Ovary (tissue), 9 donors: Measurements from ENCODE around the gene PAF1. TPM values are rescaled to one million over a fixed set of nuclear protein-coding genes. Genes with fewer than 3 reads are reported as not detected.
A peak's percentile ranks its signal among the peaks of the same experiment; 100 is the strongest.

ENCODE experiments used
- DNase-seq, 5 donors: peaks; one replicate each; pipeline ENCODE4 v3.0.0-alpha.2; 2019 to 2020
- H3K27ac ChIP-seq, 2 donors: fragments of 200-600 bp; one replicate each; pipeline versions ENCODE4 v1.5.1 to v1.8.0; 2019 to 2022
- H3K27me3 ChIP-seq: fragments of 200-600 bp; one replicate; pipeline ENCODE4 v1.8.0; 2022
- H3K36me3 ChIP-seq: fragments of 200-600 bp; sonication (generic); one replicate; pipeline ENCODE4 v1.5.1; 2019
- H3K4me1 ChIP-seq: one replicate; pipeline ENCODE4 v1.8.1; 2013; ENCODE audit warnings: mild to moderate bottlenecking, moderate library complexity; ENCODE audit not compliant: insufficient read depth
- H3K4me3 ChIP-seq: fragments of 200-600 bp; sonication (generic); one replicate; pipeline ENCODE4 v1.5.1; 2017
- H3K9me3 ChIP-seq, 2 donors: fragments of 200-600 bp in 1 of 2; sonication (generic) in 1 of 2; one replicate each; pipeline versions ENCODE4 v1.5.1 to v1.8.1; 2013 to 2019; ENCODE audit warnings: mild to moderate bottlenecking in 1 of 2, moderate library complexity in 1 of 2
- CTCF ChIP-seq, 3 donors: fragments of 450-650 bp in 2 of 3; fragments of 200-600 bp in 1 of 3; IDR thresholded peaks; one replicate each; pipeline versions ENCODE4 v1.5.1 to v1.8.0; 2016 to 2022; ENCODE audit warnings: antibody characterized with exemption in 3 of 3, mild to moderate bottlenecking in 1 of 3
- EP300 ChIP-seq: sonication (generic); formaldehyde crosslinking; IDR thresholded peaks from one replicate; pipeline ENCODE4 v1.6.1; 2017; ENCODE audit warnings: antibody characterized with exemption
- POLR2A ChIP-seq: fragments of 450-650 bp; IDR thresholded peaks from one replicate; pipeline ENCODE4 v1.6.1; 2017; ENCODE audit warnings: antibody characterized with exemption, mild to moderate bottlenecking, moderate library complexity
- WGBS, 3 donors: extraction: QIAGEN DNeasy Blood & Tissue Kit in 1 of 3; methylation state at CpG; one replicate each; pipeline versions ENCODE4 v1.1.5 to v1.1.7; 2013 to 2017; 5-methylcytosine and 5-hydroxymethylcytosine counted together
- intact Hi-C, 4 donors: fragments of 100-400 bp; cut with DNase I; formaldehyde crosslinking; loops; one replicate each; pipeline versions ENCODE4 v1.11.0 to v1.15.1; 2022 to 2023
- polyA plus RNA-seq, 2 donors: library from polyadenylated mRNA; stranded (reverse); fragments of 200-250 nt in 1 of 2; fragments of 350-450 nt in 1 of 2; fragmentation: Illumina TruSeq in 1 of 2; extraction: RNeasy Lipid Tissue Mini Kit (QIAGEN cat#74804) in 1 of 2; gene quantifications; one replicate each; pipeline ENCODE4 v1.2.3, GENCODE V29; 2013 to 2014
- total RNA-seq, 7 donors: library from RNA; depleted of rRNA in 2 of 7; stranded (reverse); fragments of >200 nt in 2 of 7; fragmentation: NEBNext Ultra II Directional in 3 of 7; extraction: Animal tissue kit (Norgen Biotek cat#: 25700) in 3 of 7; gene quantifications; one replicate each; pipeline versions ENCODE4 v1.1.0 to v1.2.4, GENCODE V29; 2016 to 2023
- donor health status: DM: no; HTN: no; CAD: no; lungs with moderate emphysema.
- donor health status: DM: no; HTN: no; CAD: no.
- donor health status: Bipolar disorder and iron deficiency.
- donor health status: DM: yes; HTN: yes; CAD: no.
- donor health status: DM: no; HTN: no; CAD: no.
- donor health status: DM: yes; HTN: yes; CAD: no.

Gene PAF1
- total and polyA plus RNA-seq, 9 donors, result 31.0 to 78.1 (median 50.2) TPM

GRCh38 chr19:39403331-39404312 is 12.7 kb upstream of the PAF1 start:
- intact Hi-C loops, result loop anchor here in 1 of 4 donors (5.0 kb wide), 1 partner anchor 576 kb away; no protein-coding TSS in a partner anchor
- TF ChIP-seq EP300 (peak; percentile 99), CTCF (IDR thresholded peaks at IDR 0.05) (no peak), POLR2A (peak; percentile 78)
- H3K9me3 ChIP-seq, result no peaks in the 10 kb centered on the region
- peak overlapping the region; percentile 96 to 99 for H3K27ac ChIP-seq
- H3K36me3 ChIP-seq, result no peaks in the 10 kb centered on the region
- H3K4me1 ChIP-seq, result peaks cover 3% of the 10 kb centered on the region
- WGBS, 3 donors, result 1 to 2% (median 1%) methylated on average over 35 to 43 of the region's 43 CpGs
- H3K4me3 ChIP-seq, result peak overlapping the region; percentile 55
- H3K27me3 ChIP-seq, result no peaks in the 10 kb centered on the region
- peak; percentile 99 to 100 (median 99) for DNase-seq

- peak overlapping the region; percentile 96 to 99 for H3K27ac ChIP-seq
- H3K9me3 ChIP-seq, result no peaks in the 10 kb centered on the region
- H3K36me3 ChIP-seq, result no peaks in the 10 kb centered on the region
- no peaks in the 10 kb centered on the region for H3K27me3 ChIP-seq
- WGBS, 3 donors, result 2% methylated on average over 58 to 59 of the region's 59 CpGs
- intact Hi-C loops, result loop anchor here in 1 of 4 donors (5.0 kb wide), 1 partner anchor 575 kb away; no protein-coding TSS in a partner anchor
- peaks cover 7% of the 10 kb centered on the region for H3K4me1 ChIP-seq
- TF ChIP-seq POLR2A, result peak; percentile 46
- TF ChIP-seq CTCF (IDR thresholded peaks at IDR 0.05), result no peak
- peak; percentile 94 for TF ChIP-seq EP300
- peak overlapping the region; percentile 55 for H3K4me3 ChIP-seq
- peak; percentile 95 to 98 (median 96) for DNase-seq
These were observed 11.7 kb upstream of the PAF1 start for GRCh38 chr19:39402346-39403300.

GRCh38 chr19:39401549-39402345 is 10.8 kb upstream of the PAF1 start:
- TF ChIP-seq EP300 (no peak), POLR2A (no peak), CTCF (IDR thresholded peaks at IDR 0.05) (no peak)
- intact Hi-C loops, result loop anchor here in 1 of 4 donors (5.0 kb wide), 1 partner anchor 574 kb away; no protein-coding TSS in a partner anchor
- Histone ChIP-seq H3K4me1 (peaks cover 8% of the 10 kb centered on the region), H3K4me3 (peak overlapping the region; percentile 21), H3K36me3 (no peaks in the 10 kb centered on the region), H3K9me3 (no peaks in the 10 kb centered on the region), H3K27ac (peak overlapping the region; percentile 96 to 99), H3K27me3 (no peaks in the 10 kb centered on the region)
- WGBS, 3 donors, result 49 to 58% (median 57%) methylated on average over 24 to 25 of the region's 25 CpGs
- peak in 4 of 5 donors; percentile 41 to 60 (median 52) for DNase-seq
